GM19240 (cell line): ENCODE results near the gene CLTCL1.

Source experiments
- DNase-seq: peaks from one replicate; pipeline ENCODE4 v3.0.0; 2011; ENCODE audit warnings: low spot score; ENCODE audit not compliant: insufficient read length

Gene CLTCL1

GRCh38 chr22:19196841-19197612, 94.5 kb downstream of the CLTCL1 start:
- no peak for DNase-seq

- no peak for DNase-seq
These were observed 95.5 kb downstream of the CLTCL1 start for GRCh38 chr22:19195796-19196731.

GRCh38 chr22:19194766-19195536, 96.6 kb downstream of the CLTCL1 start:
- DNase-seq = no peak

DNA sequence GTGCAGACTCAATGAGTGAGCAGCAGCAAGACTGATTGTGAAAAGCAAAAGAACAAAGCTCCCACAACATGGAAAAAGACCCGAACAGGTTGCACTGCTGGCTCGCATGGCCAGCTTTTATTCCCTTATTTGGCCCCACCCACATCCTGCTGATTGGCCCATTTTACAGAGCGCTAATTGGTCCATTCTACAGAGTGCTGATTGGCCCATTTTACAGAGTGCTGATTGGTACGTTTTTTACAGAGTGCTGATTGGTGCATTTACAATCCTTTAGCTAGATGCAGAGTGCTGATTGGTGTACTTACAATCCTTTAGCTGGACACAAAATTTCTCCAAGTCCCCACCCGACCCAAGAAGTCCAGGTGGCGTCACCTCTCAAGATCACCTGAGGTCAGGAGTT, 97.6 kb downstream of the CLTCL1 start:
- DNase-seq = no peak

DNA sequence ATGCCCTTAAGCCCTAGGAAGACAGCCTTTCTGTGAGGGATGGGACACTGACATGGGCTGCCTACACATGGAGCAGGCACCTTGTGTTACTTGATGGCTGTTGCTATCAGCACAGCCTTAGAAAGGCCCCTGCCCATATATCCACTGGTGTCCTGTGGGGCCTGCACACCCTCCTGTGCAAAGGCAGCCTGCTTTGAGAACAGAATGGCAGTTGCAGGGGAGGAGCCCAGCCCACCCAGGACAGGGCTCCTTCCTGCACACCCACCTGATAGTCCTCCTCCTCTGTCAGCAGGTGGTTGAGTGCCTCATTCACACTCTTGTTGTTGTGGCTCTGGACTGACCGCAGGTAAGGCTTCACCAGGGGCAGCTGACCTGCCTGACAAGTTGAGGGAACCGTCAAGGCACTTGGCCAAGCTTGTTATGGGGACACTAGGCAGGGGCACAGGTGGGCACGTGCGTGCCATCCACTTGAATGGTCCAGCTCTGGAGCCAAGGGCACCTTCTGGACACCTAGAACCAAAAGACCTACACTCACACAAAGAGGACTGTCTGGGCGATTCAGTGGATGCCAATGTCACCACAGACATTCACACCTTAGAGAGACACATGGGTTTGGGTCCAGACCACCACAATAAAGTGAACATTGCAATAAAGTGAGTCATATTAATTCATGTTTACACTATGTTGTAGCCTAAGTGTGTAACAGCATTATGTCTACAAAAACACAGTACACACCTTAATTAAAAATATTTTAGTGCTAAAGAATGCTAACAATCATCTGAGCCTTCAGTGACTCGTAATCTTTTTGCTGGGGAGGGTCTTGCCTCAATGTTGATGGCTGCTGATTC, 103.6 kb downstream of the CLTCL1 start:
- no peak for DNase-seq

- no peak for DNase-seq
These were observed 107.1 kb downstream of the CLTCL1 start for GRCh38 chr22:19184276-19184997.

DNA sequence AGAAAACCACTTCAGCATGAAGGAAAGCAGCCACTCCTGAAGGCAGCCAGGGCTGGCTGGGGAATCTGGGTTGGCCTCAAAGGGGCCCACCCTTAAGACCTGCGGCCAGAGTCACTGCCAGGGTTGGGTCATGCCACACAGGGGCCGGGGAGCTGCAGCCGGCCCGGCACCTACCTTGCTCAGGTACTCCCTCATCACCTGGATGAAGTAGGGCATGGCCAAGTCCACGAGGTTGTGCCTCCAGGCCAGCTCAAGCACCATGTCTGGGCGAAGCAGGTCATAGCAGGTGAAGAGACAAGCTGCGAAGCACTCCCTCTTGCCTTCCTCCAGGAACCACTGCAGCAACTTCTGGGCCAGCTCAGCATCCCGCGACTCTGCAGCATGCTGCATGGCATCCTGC, 108.3 kb downstream of the CLTCL1 start:
- no peak for DNase-seq

- DNase-seq = no peak
These were observed 108.9 kb downstream of the CLTCL1 start for GRCh38 chr22:19182472-19183157.

DNA sequence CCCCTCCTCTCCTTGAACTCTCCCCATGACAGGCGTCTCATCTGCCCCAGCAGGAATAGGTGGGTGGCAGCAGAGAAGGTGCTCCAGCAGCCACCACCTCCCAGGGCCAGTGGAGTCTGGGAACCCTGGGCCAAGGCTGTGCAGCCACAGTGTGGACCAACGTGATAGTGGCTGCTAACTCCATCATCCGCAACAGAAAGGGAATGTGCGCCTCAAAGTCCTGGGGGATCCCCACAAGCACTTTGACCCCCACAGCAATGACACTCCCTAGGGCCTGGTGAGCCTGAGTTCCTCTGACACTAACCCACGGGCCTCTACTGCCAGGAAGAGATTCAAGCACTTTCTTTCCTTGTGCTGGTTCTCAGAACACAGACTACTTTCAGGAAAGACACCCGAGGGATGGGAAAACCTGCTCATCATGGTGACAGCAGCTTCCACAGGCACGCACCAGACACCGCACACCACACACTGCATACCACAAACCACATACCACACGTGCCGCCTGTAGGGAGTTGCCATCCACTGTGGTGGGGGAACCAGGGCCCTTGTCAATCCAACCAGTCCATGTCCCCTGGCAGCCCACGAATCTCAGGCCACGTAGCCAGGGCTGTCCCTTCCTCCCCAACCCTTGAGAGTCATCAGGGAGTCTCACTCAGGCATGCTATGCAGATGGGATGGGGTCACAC, 109.6 kb downstream of the CLTCL1 start:
- no peak for DNase-seq

GRCh38 chr22:19180740-19181410, 110.6 kb downstream of the CLTCL1 start:
- no peak for DNase-seq

- no peak for DNase-seq
These were observed 111.3 kb downstream of the CLTCL1 start for GRCh38 chr22:19180234-19180633.

- peak; percentile 56 for DNase-seq
These were observed 111.9 kb downstream of the CLTCL1 start for GRCh38 chr22:19179497-19180048.

GRCh38 chr22:19178657-19179496, 112.6 kb downstream of the CLTCL1 start, which contains the start of gene SLC25A1:
SLC25A1 (minus strand) TSS chr22:19178736; CDS start chr22:19178673, 63 bp downstream.
- peak; percentile 89 for DNase-seq

DNA sequence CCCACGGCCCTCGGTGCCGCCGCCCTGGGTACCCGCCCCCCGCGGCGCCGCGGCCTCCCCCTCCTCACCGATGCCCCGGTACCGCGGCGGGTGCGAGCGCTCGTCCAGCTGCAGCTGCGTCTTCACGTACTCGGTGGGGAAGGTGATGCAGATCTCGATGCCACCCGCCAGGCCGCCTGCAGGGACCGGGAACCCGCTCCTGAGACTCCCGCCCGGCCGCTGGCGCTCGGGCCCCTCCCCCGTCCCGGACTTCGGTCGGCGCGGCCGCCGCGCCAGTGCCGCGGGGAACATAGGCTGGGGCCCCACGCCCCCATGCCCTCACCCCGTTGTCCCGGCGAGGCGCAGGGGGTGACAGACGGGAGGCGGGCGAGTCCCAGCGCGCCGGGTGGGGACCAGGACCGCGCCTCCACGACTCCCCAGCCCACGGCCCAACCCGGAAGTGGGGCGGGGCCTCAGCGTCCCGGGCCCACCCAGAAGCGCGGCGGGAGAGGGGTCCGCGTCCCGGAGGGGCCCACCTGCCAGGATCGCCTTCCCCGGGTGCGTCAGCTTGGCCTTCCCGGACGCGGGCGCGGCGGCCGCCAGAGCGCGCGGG, 113.4 kb downstream of the CLTCL1 start:
- DNase-seq = no peak

DNA sequence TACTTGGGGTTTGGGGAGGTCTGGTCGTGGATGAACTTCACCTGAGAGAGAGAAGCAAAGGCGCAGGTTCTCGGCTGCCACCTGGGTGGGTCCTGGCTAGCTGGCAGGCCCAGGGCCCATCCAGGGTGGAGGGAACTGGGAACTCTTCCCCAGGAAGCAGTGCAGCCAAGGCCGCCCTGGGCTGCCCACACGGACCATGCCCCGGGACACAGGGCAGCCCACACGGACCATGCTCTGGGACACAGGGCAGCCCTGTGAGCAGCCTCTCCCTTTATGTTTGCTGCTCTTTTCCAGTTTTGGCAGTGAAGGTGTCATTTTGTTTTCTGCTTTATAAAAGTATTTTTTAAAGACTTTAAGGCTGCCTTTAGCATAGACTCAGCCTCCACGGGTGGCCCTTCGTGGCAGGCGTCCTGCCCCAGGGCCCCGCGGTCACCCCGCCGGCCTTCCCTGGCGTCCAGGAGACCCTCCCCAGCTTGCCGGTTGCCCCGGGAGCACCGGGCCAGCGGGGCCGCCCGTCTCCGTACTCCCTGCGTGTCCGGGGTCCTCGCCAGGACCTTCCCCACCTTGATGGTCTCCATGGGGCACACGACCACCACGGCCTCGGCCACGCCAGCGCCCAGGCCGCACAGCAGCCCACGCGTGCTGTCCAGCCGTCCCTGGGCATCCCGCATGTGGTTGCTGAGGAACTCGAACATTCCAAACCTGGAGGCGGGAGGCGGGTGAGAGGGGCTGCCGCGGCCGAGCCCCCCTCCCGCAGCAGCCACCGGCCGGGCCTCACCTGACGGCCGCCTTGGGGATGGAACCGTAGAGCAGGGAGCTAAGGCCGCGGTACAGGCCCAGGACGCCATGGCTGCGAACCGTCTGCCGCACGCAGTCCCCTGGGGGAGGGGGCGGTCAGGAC, 114.1 kb downstream of the CLTCL1 start:
- DNase-seq = no peak

DNA sequence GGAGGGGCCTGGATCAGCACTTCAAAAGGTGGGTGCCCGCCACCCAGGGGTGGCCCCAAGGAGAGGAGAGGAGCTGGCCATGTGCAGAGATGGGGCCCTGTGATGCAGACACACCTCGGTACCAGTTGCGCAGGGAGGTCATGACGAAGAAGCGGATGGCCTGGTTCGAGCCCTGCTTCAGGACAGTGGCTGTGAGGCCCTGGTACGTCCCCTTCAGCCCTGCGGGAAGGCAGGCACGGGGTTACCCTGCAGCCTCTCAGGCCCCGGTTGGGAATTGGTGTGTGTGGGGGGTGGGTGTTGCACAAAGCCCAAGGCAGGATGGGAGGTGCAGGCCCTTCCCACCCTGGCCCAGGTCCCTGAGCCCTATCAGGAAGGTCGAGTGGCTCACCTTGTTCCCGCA, 114.8 kb downstream of the CLTCL1 start:
- no peak for DNase-seq
